SU-DHL-6 (cell line): ENCODE data around the gene ANKRD60.

Source experiments
- H2AFZ ChIP-seq: fragments of 200-600 bp; sonication (generic); 2 replicates; pipeline ENCODE4 v1.6.1; 2014; ENCODE audit warnings: low read depth, mild to moderate bottlenecking, moderate library complexity, mixed read lengths, antibody characterized with exemption, low read length; ENCODE audit not compliant: severe bottlenecking
- H3F3A ChIP-seq: fragments of 200-600 bp; shearing (Covaris generic); 2 replicates; pipeline ENCODE4 v1.6.0; 2016; ENCODE audit warnings: antibody characterized with exemption, mild to moderate bottlenecking; ENCODE audit not compliant: insufficient read depth
- H3K27ac ChIP-seq: fragments of 200-600 bp; sonication (generic); 2 replicates; pipeline ENCODE4 v1.5.1; 2016; ENCODE audit warnings: low read depth, mild to moderate bottlenecking, low read length, moderate library complexity, mixed read lengths
- H3K27me3 ChIP-seq: fragments of 200-600 bp; sonication (generic), shearing (Covaris generic); 2 replicates; pipeline ENCODE4 v1.6.0; 2014; ENCODE audit warnings: mild to moderate bottlenecking, low read length
- H3K36me3 ChIP-seq: fragments of 200-600 bp; sonication (generic); 2 replicates; pipeline ENCODE4 v1.6.1; 2014; ENCODE audit warnings: mild to moderate bottlenecking, low read length, mixed read lengths
- H3K4me2 ChIP-seq: fragments of 300-600, 200-600 bp; shearing (Covaris generic), sonication (generic); 2 replicates; pipeline ENCODE4 v1.6.0; 2014; ENCODE audit warnings: low read length, low read depth, mild to moderate bottlenecking; ENCODE audit not compliant: poor library complexity, severe bottlenecking
- H3K4me3 ChIP-seq: fragments of 200-600 bp; sonication (generic); 2 replicates; pipeline ENCODE4 v1.5.1; 2014; ENCODE audit warnings: antibody characterized with exemption, low read length, mild to moderate bottlenecking, mixed read lengths; ENCODE audit not compliant: insufficient read depth, poor library complexity, severe bottlenecking
- H3K79me2 ChIP-seq: fragments of 200-600 bp; sonication (generic); 2 replicates; pipeline ENCODE4 v1.6.1; 2014; ENCODE audit warnings: mild to moderate bottlenecking, low read length, moderate library complexity; ENCODE audit not compliant: insufficient read depth
- H3K9ac ChIP-seq: fragments of 200-600 bp; sonication (generic); 2 replicates; pipeline ENCODE4 v1.7.0; 2014; ENCODE audit warnings: mild to moderate bottlenecking, low read length
- H3K9me2 ChIP-seq: fragments of 200-600 bp; sonication (generic); replicated peaks from 2 replicates; pipeline ENCODE4 v1.6.1; 2014; ENCODE audit warnings: low read length; ENCODE audit not compliant: insufficient read depth
- H3K9me3 ChIP-seq: fragments of 200-600 bp; sonication (generic); 2 replicates; pipeline ENCODE4 v1.6.1; 2014; ENCODE audit warnings: low read length, mixed read lengths; ENCODE audit not compliant: insufficient read depth
- H4K20me1 ChIP-seq: fragments of 200-600 bp; sonication (generic); 2 replicates; pipeline ENCODE4 v1.6.1; 2014; ENCODE audit warnings: low read depth, mild to moderate bottlenecking, antibody characterized with exemption, low read length, moderate library complexity, mixed read lengths
- EZH2phosphoT487 ChIP-seq: fragments of 200-600 bp; sonication (generic), shearing (Covaris generic); conservative IDR thresholded peaks from 2 replicates; pipeline ENCODE4 v1.6.1; 2018; ENCODE audit warnings: mild to moderate bottlenecking, antibody characterized with exemption, low read length, moderate library complexity, mixed read lengths
- TF ChIP-seq, protein P1 (sequence below): fragments of 200-600 bp; sonication (generic); IDR thresholded peaks from one replicate; pipeline ENCODE4 v1.5.1; 2017; ENCODE audit warnings: antibody characterized with exemption, mild to moderate bottlenecking, low read length, moderate library complexity; ENCODE audit not compliant: insufficient read depth, poor library complexity, severe bottlenecking

Gene ANKRD60

DNA sequence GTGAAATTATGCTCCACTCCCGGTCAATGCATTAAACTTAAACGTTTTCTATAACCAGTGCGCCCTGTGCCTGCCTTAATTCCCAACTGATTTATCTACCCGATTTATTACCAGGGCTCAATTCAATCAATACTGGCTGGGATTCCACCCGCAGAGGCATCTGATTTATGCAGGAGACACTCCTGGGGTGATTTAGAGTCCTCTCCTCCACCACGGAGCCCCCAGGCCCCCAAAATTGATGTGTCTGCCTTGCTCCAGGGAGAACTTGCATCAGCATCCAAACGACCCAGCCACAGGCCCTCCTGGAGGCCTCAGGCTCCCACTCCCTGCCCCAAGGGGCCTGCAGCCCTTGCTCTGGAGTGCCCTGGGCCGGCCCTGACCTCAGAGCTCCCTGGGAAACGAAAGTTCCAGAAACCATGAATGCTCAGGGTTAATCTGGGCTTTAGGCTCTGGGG, 29.5 kb downstream of the ANKRD60 start:
- Histone ChIP-seq H4K20me1 (no peaks in the 10 kb centered on the region), H3K27ac (no peak overlapping the region), H2AFZ (no peak overlapping the region), H3K27me3 (no peaks in the 10 kb centered on the region), H3K9me2 (no peaks in the 10 kb centered on the region), H3K79me2 (no peaks in the 10 kb centered on the region), H3K4me2 (no peak overlapping the region), H3K9me3 (no peaks in the 10 kb centered on the region), H3K36me3 (no peaks in the 10 kb centered on the region), H3F3A (no peaks in the 10 kb centered on the region), H3K9ac (no peak overlapping the region), H3K4me3 (no peak overlapping the region)
- no peak for TF ChIP-seq EZH2phosphoT487
- TF ChIP-seq, protein P1, sequence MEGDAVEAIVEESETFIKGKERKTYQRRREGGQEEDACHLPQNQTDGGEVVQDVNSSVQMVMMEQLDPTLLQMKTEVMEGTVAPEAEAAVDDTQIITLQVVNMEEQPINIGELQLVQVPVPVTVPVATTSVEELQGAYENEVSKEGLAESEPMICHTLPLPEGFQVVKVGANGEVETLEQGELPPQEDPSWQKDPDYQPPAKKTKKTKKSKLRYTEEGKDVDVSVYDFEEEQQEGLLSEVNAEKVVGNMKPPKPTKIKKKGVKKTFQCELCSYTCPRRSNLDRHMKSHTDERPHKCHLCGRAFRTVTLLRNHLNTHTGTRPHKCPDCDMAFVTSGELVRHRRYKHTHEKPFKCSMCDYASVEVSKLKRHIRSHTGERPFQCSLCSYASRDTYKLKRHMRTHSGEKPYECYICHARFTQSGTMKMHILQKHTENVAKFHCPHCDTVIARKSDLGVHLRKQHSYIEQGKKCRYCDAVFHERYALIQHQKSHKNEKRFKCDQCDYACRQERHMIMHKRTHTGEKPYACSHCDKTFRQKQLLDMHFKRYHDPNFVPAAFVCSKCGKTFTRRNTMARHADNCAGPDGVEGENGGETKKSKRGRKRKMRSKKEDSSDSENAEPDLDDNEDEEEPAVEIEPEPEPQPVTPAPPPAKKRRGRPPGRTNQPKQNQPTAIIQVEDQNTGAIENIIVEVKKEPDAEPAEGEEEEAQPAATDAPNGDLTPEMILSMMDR, result no peak

GRCh38 chr20:58198384-58198783, 30.1 kb downstream of the ANKRD60 start:
- Histone ChIP-seq H3K9me2 (no peaks in the 10 kb centered on the region), H3K4me3 (no peak overlapping the region), H3K27ac (no peak overlapping the region), H3F3A (no peaks in the 10 kb centered on the region), H3K36me3 (no peaks in the 10 kb centered on the region), H3K79me2 (no peaks in the 10 kb centered on the region), H3K9ac (no peak overlapping the region), H4K20me1 (no peaks in the 10 kb centered on the region), H3K27me3 (no peaks in the 10 kb centered on the region), H2AFZ (no peak overlapping the region), H3K4me2 (no peak overlapping the region), H3K9me3 (no peaks in the 10 kb centered on the region)
- TF ChIP-seq EZH2phosphoT487, result no peak
- TF ChIP-seq, protein P1, result no peak

GRCh38 chr20:58197185-58197469, 31.3 kb downstream of the ANKRD60 start:
- Histone ChIP-seq H3K27me3 (no peaks in the 10 kb centered on the region), H3K4me2 (no peak overlapping the region), H3K9ac (no peak overlapping the region), H3K4me3 (no peak overlapping the region), H2AFZ (no peak overlapping the region), H3K27ac (no peak overlapping the region), H4K20me1 (no peaks in the 10 kb centered on the region), H3K9me2 (no peaks in the 10 kb centered on the region), H3K79me2 (no peaks in the 10 kb centered on the region), H3F3A (no peaks in the 10 kb centered on the region), H3K36me3 (no peaks in the 10 kb centered on the region), H3K9me3 (no peaks in the 10 kb centered on the region)
- TF ChIP-seq, protein P1, result no peak
- no peak for TF ChIP-seq EZH2phosphoT487
